Measurements from ENCODE around the gene HSPA2.

Gene HSPA2

DNA sequence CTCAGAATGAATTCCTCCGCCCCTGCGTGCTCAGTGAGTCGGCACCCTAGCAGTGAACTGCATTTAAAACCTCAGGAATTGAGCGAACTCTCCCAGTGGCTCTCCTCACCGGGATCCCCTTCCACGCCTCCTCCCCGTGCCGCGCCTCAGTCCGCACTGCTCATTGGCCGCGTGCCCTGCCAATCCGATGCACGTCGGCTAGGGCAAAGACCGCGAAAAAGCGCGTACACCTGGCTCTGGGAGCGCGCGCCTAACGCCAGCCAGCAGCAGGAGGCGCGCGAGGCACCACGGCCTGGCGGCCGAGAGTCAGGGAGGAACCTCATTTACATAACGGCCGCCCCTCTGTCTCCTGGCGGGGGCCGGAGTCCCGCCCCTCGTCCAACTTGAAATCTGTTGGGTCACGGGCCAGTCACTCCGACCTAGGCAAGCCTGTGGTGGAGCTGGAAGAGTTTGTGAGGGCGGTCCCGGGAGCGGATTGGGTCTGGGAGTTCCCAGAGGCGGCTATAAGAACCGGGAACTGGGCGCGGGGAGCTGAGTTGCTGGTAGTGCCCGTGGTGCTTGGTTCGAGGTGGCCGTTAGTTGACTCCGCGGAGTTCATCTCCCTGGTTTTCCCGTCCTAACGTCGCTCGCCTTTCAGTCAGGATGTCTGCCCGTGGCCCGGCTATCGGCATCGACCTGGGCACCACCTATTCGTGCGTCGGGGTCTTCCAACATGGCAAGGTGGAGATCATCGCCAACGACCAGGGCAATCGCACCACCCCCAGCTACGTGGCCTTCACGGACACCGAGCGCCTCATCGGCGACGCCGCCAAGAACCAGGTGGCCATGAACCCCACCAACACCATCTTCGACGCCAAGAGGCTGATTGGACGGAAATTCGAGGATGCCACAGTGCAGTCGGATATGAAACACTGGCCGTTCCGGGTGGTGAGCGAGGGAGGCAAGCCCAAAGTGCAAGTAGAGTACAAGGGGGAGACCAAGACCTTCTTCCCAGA lies at the start of gene HSPA2:
HSPA2 (plus strand) TSS at position 534 of the 995 bp plus-strand sequence; CDS start at position 643, 109 bp downstream.
- DNase-seq (peak; percentile 97), ATAC-seq (peak; percentile 98)

DNA sequence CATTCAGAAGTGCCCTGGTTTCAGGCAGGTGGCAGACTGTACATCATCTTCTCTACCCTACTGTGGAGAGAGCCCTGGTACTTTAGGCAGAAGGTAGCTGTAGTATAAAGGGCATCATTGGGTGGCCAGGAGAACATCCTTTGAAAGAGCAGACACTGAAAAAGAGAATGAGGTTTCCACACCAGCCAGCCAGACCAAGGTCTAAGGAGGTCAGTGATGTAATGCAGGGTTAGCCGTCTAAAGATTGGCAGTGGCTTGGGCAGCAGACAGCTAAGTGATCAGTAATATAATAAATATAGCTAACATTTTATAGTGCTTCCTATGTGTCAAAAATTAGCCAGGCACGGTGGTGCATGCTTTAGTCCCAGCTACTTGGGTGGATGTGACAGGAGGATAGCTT lies 48.9 kb upstream of the HSPA2 start:
- DNase-seq, result no peak

DNA sequence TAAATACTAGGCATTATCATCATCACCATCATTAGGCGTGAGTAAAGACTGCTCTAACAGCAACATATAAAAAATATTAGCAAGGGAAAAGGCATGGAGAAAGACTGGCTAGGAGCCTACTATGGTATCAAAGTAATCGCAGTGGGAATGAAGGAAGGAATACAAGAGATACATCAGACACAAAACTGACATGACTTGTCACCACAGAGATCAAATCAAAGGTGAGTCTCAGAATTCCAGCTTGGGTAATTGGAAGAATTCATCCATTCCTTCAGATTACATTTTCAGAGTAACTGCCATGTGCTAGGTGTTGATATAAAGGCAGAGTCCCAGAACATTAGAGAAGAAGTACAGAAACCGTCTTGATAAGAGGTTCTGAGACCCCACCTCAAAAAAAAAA lies 47.1 kb upstream of the HSPA2 start:
- ATAC-seq (no peak), DNase-seq (no peak)

More for the DNA sequence above, 48.9 kb upstream of the HSPA2 start:
- ATAC-seq, result no peak

DNA sequence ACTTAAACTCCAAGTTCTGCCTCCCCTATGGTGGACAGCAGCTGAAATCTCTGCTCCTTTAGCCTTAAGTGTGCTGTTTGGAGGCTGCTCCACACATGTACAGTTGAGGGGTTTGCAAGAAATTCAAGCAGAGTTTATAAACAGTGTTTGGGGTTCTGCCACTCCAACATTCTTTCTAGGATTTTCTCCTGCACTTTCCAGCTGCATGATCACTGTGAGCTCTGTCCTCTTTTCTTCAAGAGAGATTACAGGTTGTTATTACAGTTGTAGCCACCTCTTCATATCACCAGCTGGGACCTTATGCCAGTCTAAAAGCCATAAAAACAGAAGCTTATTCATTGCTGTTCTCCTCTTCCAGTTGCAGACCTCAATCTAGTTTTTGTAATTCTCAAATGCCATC lies 45.3 kb upstream of the HSPA2 start:
- DNase-seq, result no peak
- no peak for ATAC-seq

DNA sequence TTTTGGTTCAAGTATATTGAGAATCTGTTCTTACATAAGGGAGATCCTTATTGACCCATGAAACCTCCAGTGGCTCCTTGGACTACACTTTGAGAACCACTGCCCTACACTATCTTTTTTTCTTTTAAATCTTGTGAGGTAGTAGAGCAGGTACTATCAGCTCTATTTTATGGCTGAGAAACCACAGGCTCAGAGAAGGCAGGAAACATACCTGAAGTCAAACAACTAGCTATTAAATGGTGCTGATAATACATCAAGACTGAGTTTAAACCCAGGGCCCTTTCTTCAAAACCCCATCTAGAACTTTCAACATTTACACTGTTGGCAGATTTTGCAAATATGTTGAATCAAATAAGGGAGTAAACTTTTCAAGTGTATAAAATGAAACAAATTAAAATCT lies 43.8 kb upstream of the HSPA2 start:
- ATAC-seq (no peak), DNase-seq (no peak)

DNA sequence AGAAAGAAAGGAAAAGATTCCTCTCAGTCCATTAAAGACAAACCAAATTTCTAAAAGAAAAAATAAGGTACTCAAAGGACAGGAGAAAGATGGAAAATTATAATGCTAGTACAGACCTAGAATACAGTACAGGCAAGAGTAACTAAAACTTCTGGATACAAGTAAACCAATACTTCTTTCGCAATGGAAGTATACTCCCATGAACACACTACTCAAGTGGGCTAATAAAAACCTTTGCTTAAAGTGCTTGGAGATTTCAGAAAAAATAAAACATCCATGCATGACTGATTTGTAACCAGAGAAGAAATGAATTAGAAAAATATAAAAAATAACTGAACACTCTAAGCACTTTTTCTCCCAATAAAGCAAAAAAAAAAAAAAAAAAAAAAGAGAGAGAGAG lies 40.5 kb upstream of the HSPA2 start:
- DNase-seq (no peak), ATAC-seq (no peak)

DNA sequence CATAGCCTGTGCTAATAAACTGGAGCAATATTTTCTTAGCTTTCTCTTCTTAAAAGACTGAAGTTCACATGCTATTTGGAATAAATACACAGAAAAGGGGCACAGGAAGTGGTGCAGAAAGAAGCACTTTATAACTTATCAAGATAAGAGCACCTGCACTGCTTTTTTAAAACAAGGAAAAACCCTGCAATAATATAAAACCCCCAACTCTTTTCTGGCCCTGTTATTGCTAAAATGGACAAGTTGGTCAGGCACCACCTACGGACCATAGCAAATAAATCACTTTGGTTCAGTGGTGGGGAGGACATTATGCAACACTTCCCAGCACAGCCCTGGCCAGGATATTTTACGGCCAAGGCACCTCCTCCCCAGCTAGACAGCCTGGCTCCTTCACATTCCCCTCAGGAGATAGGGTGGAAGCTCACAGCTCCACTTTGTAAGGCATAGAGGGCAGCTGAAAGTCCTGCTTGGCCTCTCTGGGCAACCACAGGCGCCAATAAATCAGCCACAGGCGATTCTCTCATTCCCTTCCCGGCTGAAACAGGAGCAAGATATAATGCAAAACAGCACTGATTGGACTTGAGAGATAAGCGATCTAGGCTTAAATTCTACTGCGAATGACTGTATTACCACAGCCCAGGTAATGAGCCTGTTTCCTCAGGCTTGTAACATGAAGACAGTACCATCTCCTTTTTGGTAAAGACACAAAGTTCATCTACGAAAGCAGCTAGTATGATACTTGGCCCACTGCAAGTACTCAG lies 39.0 kb upstream of the HSPA2 start:
- DNase-seq, result no peak

DNA sequence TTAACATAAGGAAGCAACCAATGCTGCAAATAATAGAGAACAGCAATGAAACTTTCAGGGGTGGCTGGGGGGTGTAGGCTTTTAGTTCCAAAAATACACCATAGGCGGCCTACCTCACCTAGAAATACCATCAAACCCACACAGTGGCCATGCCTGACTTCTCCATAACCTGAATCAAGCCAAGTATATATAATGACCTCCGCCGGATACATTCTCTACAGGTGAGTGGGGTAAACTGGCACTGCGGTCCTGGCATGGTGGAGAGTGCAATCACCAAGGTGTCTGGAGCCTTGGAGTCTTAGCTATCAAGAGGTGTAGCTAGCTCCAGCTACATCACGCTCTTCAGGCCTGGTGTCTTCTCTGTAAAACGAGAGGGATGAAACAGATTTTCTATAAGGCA lies 38.1 kb upstream of the HSPA2 start:
- DNase-seq, result no peak

More for the DNA sequence above, 39.0 kb upstream of the HSPA2 start:
- ATAC-seq, result no peak

DNA sequence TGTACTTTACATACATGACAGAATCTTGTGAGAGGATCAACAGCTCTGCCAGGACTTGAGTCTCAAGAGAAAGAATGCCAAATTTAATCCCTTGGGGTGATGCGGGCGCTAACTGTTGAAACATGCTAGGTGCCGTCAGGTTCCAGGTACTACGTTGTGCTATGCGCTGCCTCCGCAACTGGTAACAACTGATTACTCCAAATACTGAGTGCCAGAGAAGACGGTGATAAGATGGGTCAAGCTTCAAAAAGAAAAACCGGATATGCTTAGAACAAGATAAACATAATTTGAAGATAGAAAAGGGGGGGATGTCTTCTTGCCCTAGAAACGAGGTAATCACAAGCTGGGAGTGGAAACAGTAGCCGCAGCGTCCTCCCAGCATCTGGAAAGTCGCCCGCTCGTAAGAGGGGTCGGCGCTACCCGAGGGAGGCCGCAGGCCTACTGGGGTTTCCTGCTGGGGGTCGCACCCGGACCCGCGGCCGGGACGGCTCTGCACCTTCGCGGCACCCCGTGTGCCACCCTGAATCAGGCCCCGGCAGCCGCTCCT lies 37.6 kb upstream of the HSPA2 start:
- no peak for ATAC-seq
- no peak for DNase-seq

More for the DNA sequence above, 38.1 kb upstream of the HSPA2 start:
- ATAC-seq, result no peak

DNA sequence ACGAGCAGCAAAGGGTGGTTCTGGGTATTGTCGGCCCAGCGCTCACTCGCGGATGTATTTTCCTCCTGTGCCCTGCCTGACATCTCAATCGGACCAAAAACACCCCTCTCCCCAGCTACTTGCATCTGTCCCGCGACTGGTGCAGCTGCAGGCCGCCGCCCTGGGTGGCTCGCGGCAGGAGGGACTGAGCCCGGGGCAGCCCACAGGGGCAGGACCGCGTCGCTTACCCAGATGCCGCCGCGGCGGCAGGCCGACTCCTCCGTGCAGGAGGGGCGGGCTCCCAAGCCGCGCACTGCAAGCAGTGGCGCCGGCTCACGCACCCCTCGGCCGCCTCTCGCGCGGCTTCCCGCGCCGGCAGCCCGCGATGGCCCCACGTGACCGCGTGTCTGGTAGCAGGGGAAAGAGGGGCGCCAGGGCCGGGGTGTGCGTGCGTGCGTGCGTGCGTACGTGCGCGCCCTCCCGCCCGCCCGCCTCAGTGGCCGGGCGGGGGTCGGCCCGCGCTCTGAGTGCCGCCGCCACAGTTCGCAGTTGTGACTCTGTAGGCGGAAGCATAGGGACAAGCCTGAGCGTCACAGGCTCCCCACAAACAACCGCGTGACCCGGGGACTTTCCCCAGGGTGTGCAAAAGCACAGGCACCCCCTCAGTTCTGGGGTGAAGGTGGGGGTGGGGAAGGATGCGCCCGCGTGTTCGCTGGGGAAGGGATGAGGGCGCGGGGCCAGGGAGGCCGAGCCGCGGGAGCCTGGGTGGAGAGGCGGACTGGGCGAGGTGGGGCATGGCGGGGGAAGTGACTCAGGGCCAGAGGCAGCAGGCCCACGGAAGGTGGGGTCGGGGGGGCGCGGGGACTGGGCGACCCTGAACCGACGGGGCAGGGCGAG lies 36.9 kb upstream of the HSPA2 start, which contains the start of gene ZBTB25:
ZBTB25 (minus strand) TSS at position 405 of the 876 bp plus-strand sequence. CDS start 13,305 bp downstream, outside the sequence.
- DNase-seq (peak; percentile 93), ATAC-seq (peak; percentile 73)

DNA sequence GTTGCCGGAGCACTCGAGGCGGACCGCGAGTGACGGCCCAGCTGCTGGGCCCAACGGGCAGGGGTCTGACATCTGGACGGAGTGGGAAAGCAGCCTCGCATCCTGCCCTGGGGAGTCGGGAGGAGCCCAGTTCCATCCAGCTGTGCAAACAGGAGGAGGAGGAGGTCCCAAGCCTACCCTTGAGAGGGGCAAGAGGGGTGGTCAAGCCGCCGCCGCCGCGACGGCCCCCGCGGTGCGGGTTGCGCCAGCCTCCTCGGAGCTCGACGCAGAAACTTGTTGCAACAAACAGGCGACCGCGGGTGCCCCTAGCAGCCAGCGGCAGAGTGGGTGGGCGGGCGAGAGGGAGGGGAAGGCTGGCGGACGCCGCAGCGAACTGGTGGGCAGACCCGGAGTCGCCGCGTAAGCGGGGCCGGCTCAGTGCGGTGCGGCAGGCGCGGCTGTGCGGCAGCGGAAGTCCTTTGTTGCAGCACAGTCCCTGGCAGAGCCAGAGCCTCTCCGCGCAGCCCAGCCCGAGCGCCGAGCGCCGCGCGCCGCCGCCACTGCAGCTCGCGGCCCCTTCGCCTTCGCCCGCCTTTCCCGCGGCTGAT lies 36.1 kb upstream of the HSPA2 start, which contains the start of gene ZBTB1:
ZBTB1 (plus strand) TSS at position 461 of the 587 bp plus-strand sequence. CDS start 16,735 bp downstream, outside the sequence.
- ATAC-seq (peak; percentile 53), DNase-seq (peak; percentile 89)

DNA sequence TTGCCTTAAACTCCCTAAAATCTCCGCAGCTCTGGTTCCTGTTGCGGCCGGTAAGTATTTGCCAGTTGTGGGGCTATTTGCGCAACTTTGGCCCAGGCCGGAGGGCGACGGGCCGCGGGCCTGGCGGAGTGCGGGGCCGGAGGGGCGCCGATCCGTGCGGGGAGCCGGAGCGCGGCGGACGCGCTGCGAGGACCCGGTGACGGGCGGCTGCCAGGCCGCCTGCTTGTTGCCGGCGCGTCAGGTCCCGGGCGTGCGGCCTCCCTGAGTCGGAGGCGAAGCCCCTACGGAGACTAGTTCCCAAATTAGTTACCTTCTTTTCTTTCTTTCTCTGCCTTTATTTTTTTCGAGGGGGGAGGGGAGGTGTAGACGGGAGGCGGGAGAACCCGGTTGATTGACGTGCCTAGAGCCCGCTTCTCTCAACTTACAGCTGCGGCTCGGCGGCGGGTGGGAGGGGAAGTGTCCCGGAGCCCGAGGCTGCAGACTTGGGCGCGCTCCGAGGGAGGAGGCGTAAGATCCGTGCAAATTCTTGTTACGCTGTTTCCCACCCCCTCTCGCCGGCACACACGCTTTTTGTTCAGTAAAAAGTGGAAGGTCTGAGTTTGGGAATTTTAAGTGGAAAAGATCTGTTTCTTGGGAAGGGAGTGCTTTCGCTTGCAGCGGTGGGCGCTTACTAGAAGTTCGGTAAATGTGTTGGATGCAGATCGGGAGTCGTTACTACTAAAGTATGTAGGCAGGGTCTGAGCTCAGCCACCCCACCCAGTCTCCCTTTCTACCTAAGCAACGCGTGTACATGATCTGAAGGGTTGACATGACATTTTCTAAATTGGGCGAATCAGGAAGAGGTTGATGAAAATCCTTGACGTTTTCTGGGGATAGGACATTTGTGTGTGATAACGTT lies 35.4 kb upstream of the HSPA2 start:
- DNase-seq (peak; percentile 86), ATAC-seq (peak; percentile 41)

DNA sequence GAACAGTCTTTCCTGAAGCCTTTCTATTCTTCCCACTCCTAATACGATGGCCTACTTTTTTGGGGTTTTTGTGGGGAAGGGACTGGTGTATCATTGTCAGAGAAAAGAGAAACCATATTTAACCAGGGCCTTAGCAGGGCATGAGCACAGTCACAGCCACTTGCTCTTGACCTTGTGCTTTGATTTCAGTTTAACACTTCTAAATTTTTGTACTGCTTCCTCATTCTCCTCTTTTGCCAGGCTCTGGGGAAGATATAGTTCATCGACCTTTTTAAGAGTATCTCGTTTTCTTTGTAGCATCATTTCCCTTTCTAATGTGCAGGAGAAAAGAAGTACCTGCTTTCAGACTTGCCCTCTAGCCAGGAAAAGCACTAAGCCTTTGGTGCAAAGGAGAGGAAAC lies 33.8 kb upstream of the HSPA2 start:
- no peak for ATAC-seq
- DNase-seq, result no peak

DNA sequence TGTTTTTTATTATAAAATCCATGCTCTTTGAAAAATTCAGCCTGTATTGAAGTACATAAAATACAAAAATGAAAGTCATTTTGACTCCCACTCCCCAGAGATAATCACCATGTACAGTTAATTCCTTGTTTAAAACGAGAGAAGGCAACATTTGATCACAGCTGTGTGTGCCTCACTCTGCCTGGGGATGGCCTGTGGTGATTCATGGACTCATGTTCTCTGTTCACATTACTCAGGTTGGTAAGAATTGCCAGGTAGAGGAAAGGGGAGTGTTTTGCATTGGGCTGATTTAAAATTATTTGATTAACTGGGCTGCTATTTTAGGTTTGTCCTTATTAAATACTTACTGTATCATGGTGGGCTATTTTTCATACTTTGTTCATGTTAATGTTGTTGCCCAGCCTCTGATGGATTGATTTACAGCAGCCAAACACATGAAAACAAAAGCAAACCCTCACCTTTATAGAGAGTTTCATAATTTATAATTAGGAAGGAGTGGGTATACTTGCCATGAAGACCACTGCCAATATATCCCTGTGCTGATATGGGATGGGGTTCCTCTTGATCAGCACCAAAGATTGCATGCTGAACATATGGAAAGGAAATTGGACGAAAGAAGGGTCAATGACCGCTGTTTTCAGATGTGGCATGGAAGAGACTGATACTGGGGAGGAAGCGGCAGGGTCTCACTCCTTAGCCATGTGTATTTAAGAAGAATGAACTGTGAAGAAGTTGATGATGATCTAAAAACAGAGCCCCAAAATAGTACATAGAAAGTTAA lies 33.0 kb upstream of the HSPA2 start:
- no peak for DNase-seq
- no peak for ATAC-seq

DNA sequence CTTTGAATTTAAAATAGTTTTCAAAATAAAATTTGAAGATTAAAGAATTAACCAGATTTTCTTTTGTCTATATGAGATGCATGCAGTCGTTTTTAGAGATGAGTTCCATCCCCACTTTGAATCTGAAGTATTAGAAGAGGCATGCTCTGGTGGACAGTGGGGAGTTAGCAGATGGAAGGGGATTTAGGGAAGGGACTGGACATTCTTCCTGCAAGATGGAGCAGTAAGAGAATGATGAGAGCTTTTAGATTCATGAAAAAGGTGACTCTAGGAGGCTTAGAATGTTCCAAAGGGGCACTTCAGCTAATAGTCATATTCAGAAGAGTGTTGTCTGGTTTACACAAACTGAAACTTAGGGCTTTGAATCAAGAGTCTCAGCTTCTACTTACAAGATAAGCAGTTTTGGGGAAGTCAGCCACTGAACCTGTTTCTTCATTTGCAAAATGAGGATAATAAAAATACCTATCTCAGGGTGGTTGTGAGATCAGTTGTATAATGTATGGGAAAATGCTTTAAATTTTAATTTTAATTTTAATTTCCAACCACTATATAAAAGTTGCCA lies 32.2 kb upstream of the HSPA2 start:
- ATAC-seq, result no peak
- DNase-seq, result no peak

DNA sequence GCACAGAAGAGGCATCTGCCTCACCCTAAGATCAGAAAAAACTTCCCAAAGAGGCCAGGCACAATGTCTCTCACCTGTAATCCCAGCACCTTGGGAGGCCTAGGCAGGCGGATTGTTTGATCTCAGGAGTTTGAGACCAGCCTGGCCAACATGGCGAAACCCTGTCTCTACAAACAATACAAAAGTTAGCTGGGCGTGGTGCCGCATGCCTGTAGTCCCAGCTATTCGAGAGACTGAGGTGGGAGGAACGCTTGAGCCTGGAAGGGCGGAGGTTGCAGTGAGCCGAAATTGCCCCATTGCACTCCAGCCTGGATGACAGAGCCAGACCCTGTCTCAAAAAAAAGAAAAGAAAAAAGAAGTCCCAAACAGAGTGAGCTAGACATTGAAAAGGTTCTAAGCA lies 31.5 kb upstream of the HSPA2 start:
- no peak for ATAC-seq

DNA sequence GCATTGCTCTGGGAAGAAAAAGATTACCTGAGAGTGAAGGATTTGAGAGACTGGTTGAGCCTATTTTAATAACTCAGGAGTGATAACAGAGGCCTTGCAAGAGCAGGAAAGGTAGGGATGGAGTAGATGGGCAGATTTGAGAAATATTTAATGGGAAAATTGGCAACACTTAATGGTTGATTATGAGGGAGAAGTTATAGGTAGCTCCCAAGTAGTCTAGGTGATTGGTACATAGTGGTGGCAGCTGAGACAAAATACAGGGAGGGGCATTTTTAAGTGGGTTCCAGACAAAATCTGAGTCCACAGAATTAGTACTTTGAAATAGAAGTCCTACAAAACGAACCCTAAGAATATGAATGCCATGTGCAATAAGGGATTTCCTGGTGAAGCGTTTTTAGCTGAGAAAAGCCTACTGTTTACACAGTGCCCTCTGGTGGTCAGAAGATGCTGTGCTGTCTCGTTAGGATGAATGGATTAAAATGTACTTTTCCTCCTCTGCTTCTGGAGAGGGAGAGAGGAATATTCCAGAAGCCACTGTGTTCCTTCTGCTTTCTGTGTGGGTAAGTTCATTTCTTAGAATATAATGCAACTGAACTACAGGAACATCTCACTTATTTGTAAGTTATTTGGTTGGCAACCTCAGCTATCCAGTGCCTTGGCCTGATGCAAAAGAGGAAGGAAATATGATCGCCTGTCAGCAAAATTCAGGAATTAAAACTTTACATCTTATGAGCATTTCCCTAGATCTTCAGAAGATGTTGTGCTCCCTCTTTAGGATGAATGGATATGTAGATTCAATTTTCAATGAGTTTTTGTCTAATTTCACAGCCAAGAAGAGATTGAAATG lies 29.5 kb upstream of the HSPA2 start:
- peak; percentile 53 for ATAC-seq
- peak; percentile 70 for DNase-seq

More for the DNA sequence above, 31.5 kb upstream of the HSPA2 start:
- no peak for DNase-seq

DNA sequence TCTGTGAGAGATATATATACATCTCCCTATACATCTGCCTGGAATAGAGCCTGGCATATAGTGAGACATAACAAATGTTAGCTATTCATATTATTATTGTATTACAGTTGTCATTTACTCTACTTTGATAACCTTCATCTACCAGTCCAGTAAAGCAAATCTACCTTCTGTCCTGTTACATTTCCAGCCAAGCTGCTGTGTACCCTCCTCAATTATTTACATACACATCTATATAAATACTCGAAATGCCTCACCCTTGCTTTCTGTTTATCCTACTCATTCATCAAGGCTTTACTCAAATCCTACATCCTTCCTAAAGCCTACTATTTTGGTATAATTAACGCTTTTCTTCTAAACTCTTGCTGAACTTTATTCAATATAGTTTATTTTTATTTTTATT lies 27.3 kb upstream of the HSPA2 start:
- DNase-seq, result no peak
- ATAC-seq, result no peak

All from stimulated activated naive CD8-positive, alpha-beta T cell treated with anti-CD3 and anti-CD28 coated beads, Interleukin-15, Interleukin-2, amounts not matched to agents 100 U/mL and 50 U/mL, for 24 hours (primary cell).